Uterus (tissue), 2 donors: ENCODE results near the gene LIMK2.

ENCODE experiments used
- POLR2A ChIP-seq, 2 donors: fragments of 450-650 bp; IDR thresholded peaks; one replicate each; pipeline ENCODE4 v1.6.1; 2016; ENCODE audit warnings: antibody characterized with exemption in 2 of 2, mild to moderate bottlenecking in 1 of 2, moderate library complexity in 1 of 2
- TF ChIP-seq, protein P1 (sequence below), 4 experiments: fragments of 200-600 bp in 2 of 4; fragments of 450-650 bp in 2 of 4; sonication (generic) in 2 of 4; IDR thresholded peaks; one replicate each; pipeline ENCODE4 v1.5.1; 2016 to 2019; ENCODE audit warnings: antibody characterized with exemption in 4 of 4, mild to moderate bottlenecking in 2 of 4, moderate library complexity in 1 of 4

DNA sequence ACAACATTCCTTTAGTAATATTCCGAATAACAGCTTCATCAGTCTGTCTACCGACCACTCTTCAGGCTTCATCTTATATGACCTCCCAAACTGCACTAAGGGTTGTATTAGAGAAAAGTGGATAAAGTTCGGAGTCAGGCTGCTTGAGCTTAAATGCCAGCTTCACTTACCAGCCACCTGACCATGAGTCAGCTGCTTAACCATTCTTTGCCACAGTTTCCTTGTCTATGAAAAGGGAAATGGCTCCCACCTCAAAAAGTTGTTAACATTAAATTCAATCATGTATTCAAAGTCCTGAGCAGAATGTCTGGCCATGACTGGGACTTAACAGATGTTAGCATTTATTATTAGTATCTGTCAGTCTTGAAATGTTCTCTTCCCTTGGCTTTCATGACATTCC is 20.9 kb downstream of the LIMK2 start:
- TF ChIP-seq, protein P1, sequence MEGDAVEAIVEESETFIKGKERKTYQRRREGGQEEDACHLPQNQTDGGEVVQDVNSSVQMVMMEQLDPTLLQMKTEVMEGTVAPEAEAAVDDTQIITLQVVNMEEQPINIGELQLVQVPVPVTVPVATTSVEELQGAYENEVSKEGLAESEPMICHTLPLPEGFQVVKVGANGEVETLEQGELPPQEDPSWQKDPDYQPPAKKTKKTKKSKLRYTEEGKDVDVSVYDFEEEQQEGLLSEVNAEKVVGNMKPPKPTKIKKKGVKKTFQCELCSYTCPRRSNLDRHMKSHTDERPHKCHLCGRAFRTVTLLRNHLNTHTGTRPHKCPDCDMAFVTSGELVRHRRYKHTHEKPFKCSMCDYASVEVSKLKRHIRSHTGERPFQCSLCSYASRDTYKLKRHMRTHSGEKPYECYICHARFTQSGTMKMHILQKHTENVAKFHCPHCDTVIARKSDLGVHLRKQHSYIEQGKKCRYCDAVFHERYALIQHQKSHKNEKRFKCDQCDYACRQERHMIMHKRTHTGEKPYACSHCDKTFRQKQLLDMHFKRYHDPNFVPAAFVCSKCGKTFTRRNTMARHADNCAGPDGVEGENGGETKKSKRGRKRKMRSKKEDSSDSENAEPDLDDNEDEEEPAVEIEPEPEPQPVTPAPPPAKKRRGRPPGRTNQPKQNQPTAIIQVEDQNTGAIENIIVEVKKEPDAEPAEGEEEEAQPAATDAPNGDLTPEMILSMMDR (IDR thresholded peaks at IDR 0.05): no peak
- no peak for TF ChIP-seq POLR2A (IDR thresholded peaks at IDR 0.05)
